Measurements from ENCODE around the gene MTG2.

Gene MTG2

DNA sequence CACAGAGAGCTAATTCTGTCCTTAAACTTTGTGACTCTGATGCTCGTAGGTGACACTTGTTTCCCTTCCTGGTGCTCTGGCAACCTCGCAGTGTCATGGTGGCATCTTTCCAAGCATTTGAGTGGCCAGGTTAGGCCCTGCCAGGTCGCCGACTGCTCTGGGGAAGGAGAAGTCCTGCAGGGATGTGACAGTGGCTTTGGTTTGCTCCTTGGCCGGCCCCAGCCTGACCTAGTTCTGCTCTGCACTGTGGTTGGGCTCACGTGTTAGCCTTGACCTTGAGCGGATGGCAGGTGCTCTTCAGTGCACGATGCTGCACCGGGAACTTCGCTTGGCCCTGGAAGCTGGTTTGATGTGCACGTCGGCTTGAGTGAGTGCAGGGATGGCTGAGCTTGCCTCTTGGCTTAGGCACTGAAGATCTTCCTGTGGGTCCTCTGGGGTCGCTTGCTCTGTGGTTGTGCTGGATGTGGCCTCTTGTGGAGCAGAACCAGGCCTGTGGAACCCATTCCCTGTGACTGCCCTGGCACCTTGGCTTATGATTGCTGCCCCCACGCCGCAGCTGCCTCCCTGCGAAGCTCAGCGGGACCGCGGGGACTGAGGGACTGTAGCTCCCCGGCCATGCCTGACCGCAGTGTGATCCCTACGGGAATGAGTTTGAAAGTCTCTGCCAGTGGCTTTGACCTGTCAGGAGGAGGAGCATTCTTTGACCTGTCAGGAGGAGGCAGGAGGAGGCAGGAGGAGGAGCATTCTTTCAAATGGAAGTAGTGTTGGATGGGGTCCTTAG, 64.2 kb downstream of the MTG2 start:
- DNase-seq (ENCODE audit: low read depth in 1 of 2, low spot score in 1 of 2): no peak

DNA sequence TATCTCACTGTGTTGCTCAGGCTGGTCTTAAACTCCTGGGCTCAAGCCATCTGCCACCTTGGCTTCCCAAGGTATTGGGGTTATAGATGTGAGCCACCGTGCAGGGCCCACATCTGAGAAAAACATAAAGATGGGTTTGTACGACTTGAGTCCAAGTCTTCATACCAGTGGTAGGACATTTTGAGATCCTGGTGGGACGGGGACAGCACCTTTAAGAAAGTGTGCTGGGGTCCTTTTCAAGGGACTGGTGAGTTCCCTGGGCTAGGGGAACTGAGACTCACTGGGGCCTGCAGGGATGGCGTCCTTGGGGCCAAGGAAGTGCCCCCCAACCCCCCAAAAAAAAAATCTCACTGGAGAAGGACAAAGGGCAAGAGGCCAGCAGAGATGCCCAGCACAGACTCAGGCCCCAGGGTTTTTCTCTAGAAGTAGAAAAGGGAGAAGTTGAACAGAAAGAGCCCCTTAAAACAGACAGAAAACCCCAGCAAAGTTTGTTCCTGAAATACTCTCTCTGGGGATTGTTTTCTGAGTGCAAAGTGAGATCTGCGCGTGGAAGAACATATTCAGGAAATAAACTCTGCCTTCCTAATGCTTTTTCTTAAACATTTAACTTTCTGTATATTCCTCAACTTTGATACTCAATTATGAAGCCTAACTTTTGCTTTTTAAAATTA, 66.2 kb downstream of the MTG2 start:
- no peak for DNase-seq (ENCODE audit: low read depth in 1 of 2, low spot score in 1 of 2)

DNA sequence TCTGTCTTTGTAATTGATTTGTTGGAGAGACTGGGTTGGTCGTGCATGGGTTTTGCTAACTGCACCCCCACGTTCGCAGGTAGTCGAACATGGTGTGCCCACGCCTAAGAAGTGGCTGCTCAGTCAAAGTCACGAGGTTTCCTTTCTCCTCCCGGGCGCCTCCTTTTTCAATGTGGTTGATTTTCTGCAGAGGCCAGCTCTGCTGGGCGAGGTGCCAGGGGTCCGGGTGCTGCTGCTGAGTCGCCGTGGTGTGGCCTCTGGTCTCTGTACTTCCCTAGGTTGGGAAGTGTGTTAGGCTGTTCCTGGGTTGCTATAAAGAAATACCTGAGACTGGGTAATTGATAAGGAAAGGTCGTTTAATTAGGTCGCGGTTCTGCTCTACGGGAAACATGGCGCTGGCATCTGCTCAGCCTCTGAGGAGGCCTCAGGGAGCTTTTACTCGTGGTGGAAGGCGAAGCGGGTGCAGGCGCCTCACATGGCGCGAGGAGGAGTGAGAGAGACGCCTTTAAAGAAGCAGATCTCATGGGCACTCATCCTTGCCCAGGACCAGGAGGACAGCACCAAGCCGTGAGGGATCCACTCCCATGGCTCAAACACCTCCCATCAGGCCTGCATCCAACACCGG, 69.6 kb downstream of the MTG2 start:
- no peak for DNase-seq (ENCODE audit: low read depth in 1 of 2, low spot score in 1 of 2)
